HG02981 (cell line): ENCODE results near the gene HEATR5B.
"Not testable (repeated sequence)": the region's sequence is repeated elsewhere in the genome, so short reads cannot be mapped to it uniquely, and the experiment has no call there.

Experiments used
- ATAC-seq: cut with Tn5 transposase; IDR thresholded peaks from one replicate; pipeline ENCODE4 v1.9.1; 2021; ENCODE audit warnings: mild to moderate bottlenecking, moderate library complexity; ENCODE audit not compliant: unreplicated experiment

The HEATR5B gene

GRCh38 chr2:36988008-36988407 is 96.2 kb downstream of the HEATR5B start:
- no peak for ATAC-seq

DNA sequence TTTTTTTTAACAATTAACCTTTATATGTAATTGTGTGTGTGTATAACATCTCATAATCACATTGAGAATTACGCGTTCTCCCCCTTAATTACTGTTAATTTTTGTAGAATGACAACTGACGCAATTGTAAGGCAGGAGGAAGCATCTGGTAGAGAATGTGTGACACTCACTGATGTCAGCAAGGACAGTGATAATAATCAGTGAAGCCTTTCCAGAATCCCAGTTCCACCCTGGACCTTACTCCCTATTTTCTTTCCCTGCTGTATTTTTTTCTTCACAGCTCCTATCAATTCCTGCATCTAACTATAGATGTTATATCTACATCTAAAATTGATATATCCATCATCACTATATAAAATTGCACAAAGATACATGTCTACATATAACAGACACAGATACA is 101.7 kb downstream of the HEATR5B start:
- no peak for ATAC-seq

- ATAC-seq = no peak
Measured at GRCh38 chr2:36981911-36982310, 102.3 kb downstream of the HEATR5B start.

GRCh38 chr2:36979007-36979406 is 105.2 kb downstream of the HEATR5B start:
- ATAC-seq = not testable (repeated sequence)

- no peak for ATAC-seq
Measured at GRCh38 chr2:36976065-36976464, 108.1 kb downstream of the HEATR5B start.

DNA sequence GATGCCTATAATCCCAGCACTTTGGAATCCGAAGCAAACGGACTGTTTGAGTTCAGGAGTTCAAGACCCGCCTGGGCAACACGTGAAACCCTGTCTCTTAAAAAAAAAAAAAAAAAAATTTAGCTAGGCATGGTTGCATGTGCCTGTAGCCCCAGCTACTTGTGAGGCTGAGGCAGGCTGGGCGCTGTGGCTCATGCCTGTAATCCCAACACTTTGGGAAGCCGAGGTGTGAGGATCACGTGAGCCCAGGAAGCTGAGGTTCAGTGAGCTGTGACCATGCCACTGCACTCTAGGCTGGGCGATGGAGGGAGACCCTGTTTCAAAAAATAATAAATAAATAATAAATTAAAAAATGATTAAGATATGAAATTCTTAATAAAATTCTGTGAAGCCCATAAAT is 108.9 kb downstream of the HEATR5B start:
- ATAC-seq = no peak

GRCh38 chr2:36973320-36973719 is 110.9 kb downstream of the HEATR5B start:
- no peak for ATAC-seq

DNA sequence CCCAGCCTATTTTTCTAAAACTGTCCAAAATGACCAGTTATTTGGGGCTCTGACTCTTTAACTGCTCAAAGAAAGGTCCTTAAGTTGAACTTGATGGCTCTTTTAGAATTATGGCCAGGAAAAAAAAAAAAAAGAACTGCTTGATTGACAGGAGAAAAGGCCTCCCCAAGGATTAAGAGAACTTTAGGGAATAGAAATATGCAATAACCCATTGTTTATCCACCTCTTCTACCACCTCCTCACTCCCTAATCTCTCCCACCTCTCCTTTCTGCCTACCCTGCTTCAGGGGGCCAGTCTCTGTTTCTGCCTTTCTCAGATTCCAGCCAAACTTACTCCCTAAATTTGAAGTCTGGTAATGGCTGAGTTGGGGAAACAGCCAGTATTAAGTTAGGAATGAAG is 112.2 kb downstream of the HEATR5B start:
- ATAC-seq = no peak

DNA sequence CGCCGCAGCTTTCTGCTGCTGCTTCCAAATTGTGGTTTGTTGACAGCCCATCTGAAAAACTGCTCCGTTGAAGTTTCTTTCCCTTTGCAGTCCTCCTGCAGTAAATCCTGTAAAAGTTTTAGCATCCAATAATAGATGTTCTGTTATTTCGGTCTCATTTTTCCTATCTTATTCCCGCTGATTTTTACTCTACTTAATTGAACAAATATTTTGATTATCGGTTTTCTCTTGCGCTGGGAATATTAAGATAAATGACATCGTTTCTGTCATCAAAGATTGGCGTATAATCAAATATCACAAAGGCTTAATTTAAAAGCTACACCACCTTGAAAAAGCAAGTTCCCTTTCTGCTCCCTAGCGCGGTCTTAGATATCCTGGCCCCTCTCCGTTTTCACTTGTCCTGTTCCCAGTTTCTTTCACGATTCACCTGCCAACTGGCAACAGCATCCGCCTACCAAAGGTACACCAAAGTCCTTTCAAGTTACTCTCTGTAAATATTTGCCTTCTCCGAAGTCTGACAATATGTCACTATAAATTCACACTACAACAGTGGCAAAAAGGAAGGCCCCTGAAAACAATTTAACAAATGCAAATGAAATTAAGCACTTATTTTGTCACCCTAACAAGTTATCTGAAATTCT is 116.8 kb downstream of the HEATR5B start:
- no peak for ATAC-seq

GRCh38 chr2:36966370-36967235 is 117.6 kb downstream of the HEATR5B start, which contains the start of gene STRN:
Gene STRN (minus strand): TSS chr2:36966536. CDS start chr2:36966463, 73 bp downstream.
- ATAC-seq = peak; percentile 97

DNA sequence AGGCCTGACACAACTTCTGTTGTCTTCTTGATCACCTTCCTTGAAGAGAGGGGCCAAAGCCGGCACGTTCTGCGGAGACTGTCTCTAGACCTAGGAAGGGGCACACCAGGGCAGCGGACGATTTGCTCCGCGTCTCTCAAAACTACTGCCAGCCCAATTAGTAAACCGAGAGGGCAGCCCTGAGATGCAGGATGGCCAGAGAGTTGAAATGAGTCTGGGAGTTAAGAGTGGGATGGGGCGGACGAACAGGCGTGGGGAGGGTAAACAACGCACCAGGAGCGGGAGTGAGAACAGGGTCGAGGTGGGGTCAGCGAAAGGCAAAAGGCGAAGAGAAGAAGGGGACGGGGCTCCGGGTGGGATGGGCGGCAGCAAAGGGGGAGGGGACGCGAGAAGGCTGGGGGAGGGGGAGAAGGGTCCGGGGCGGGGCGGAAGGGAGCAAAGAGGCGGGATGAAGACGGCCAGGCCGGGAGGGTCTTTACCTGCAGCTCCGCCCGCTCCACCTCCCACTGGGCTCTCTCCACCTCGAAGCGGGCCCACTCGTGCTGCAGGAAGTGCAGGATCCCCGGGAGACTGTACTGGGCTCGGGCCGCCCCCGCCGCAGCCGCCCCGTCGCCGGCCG is 118.3 kb downstream of the HEATR5B start:
- ATAC-seq = peak; percentile 23

DNA sequence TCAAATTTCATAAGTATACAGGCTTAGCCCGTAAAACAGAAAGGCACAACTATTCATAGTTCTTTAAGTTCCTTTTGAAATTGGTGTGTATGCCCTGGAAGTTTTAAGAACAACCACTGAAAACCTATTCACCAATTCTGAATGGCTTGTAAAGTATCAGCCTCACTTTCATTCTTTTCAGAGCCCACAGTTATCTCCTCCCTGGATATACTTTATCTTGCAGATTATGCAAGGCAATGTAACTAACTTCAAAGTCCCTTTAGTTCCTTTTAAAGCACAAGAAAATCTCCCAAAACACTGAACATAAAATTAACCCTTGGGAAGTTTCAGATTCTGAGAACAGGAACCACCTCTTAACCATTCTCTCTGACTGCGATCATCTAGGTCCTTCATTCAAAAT is 119.0 kb downstream of the HEATR5B start:
- no peak for ATAC-seq

- no peak for ATAC-seq
Measured at GRCh38 chr2:36964496-36965058, 119.6 kb downstream of the HEATR5B start.

- ATAC-seq = no peak
Measured at GRCh38 chr2:36963734-36964133, 120.4 kb downstream of the HEATR5B start.

DNA sequence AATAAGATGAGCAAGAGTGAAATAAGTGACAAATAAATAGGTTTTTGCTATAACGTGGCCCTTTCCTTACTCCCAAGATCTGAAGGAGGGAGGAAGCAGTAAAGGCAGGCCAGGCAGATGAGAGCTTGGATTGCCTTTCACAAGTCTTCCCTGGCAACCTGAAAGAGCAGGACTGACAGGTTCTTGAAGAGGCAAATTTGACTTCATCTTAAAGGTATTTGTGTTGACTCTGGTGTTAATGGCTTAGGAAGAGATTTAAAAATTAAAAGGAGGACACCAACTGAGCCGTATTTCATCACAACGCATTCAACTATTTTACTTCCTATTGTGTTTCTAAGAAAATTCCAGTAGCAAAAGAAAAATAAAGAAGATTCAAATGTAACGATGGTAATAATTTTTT is 121.1 kb downstream of the HEATR5B start:
- no peak for ATAC-seq

DNA sequence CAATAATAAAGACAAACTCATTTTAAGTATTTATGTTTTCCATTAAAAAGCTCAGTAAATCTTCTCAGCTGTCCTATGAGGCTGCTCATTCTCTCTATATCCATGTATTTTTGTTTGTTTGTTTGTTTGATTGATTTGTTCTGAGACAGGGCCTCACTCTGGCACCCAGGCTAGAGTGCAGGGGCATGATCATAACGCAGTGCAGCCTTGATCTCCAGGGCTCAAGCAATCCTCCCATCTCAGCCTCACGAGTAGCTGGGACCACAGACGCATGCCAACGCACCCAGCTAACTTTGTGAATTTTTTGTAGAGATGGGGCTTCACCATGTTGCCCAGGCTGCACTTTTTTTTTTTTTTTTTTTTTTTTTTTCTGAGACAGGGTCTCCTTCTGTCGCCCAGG is 123.4 kb downstream of the HEATR5B start:
- ATAC-seq = no peak

- no peak for ATAC-seq
Measured at GRCh38 chr2:36960005-36960675, 124.0 kb downstream of the HEATR5B start.

DNA sequence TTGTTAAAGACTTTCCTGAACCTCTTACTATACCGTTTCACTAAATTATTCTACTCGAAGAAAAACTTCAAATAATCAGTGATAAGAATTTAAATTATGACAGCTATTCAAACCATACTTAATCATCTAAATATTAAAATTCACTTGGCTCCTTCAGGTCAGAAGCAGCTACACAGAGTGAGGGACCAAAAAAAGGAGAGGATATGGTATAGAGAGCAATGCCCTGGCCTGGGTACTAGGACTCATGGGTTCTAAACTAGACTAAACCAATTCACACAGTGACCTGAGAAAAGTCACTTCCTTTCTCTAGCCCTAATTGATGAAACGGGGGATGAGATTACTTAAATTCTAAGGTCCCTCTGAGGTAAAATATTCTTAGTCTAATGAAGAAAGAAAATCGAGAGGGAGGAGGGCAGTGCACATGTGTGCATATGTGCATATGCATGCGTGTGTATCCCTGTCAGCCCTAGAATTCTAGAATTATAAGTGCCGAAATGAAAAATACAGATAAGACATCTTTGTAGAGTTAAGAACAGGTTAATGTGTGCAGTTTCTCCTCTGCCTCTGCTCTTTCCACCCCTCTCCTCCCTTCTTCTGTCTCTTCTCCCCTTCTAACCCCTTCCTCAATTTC is 129.1 kb downstream of the HEATR5B start:
- ATAC-seq = no peak

DNA sequence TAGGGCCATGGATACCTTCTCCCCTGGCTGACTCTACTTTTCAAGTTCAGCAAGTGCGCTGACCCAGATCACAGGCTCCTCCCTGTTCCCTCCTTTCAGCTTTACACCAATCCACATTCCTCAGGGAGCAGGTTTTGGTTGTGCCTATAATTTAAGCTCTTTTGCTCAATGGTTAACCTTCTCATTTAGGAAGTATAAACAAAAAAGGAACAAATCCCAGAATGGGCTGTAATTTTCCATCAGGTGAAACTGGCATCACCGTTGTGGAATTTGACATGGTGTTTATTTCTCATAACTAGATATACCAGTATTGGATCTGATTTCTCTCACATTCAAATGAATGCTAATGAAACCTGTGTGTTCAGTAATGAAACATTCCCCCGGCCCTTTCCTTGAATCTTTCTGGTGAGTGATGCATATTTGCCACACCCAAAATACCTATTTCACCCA is 131.4 kb downstream of the HEATR5B start:
- no peak for ATAC-seq

DNA sequence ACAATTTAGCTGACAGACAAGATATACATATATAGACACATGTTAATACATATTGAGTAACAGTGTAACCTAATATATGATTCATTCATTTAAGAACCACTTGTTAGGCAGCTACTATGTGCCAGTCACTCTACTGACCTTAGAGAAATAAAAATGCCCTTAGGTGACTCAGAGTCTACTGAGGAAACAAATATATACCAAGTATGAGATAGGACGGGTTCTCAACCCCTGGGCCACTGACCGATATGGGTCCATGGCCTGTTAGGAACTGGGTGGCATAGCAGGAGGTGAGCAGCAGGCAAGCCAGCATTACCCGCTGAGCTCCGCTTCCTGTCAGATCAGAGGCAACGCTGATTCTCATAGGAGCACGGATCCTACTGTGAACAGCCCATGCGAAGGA is 132.6 kb downstream of the HEATR5B start:
- no peak for ATAC-seq
